Endothelial cell of umbilical vein (primary cell): ENCODE results near the gene C20orf144.
"Not testable (repeated sequence)": the region's sequence is repeated elsewhere in the genome, so short reads cannot be mapped to it uniquely, and the experiment has no call there.

Experiments
- CTCF ChIP-seq, 2 donors: IDR thresholded peaks; 1 replicate in 1 of 2; 2 replicates in 1 of 2; pipeline ENCODE4 v1.5.1; 2011; ENCODE audit warnings: low read length in 2 of 2, mild to moderate bottlenecking in 2 of 2, moderate library complexity in 2 of 2, control low read depth in 1 of 2, inconsistent platforms in 1 of 2, low read depth in 1 of 2; ENCODE audit not compliant: insufficient read depth in 1 of 2; ENCODE audit errors: extremely low read depth in 1 of 2
- EZH2 ChIP-seq: IDR thresholded peaks from 2 replicates; pipeline ENCODE4 v1.6.1; 2012; ENCODE audit warnings: borderline replicate concordance, low read depth, mild to moderate bottlenecking, moderate library complexity, low read length, inconsistent platforms; ENCODE audit not compliant: severe bottlenecking
- FOS ChIP-seq: IDR thresholded peaks from 2 replicates; pipeline ENCODE4 v1.6.1; 2011; ENCODE audit warnings: mild to moderate bottlenecking, low read length, moderate library complexity, borderline replicate concordance; ENCODE audit not compliant: insufficient read depth
- POLR2A ChIP-seq: IDR thresholded peaks from 2 replicates; pipeline ENCODE4 v1.6.1; 2012; ENCODE audit warnings: low read depth, mild to moderate bottlenecking, control low read depth, low read length
- POLR2AphosphoS5 ChIP-seq: IDR thresholded peaks from 2 replicates; pipeline ENCODE4 v1.6.1; 2012; ENCODE audit warnings: low read depth, mild to moderate bottlenecking, control low read depth, low read length, moderate library complexity; ENCODE audit not compliant: insufficient read depth

GRCh38 chr20:33698966-33699365 lies 36.8 kb downstream of the C20orf144 start:
- not testable (repeated sequence) for TF ChIP-seq CTCF (IDR thresholded peaks at IDR 0.05; ENCODE audit: extremely low read depth in 1 of 2, insufficient read depth in 1 of 2, low read depth in 1 of 2, low read length in 2 of 2); POLR2AphosphoS5; POLR2A; EZH2; FOS
